Progenitor cell of endocrine pancreas (in vitro differentiated cells): Measurements from ENCODE around the gene PLXDC2. TPM values are rescaled to one million over a fixed set of nuclear protein-coding genes. Genes with fewer than 3 reads are reported as not detected.

Source experiments
- DNase-seq: peaks from one replicate; pipeline ENCODE4 v3.0.0; 2021; ENCODE audit warnings: low spot score; ENCODE audit not compliant: unreplicated experiment
- H3K27ac Mint-ChIP-seq: 2 replicates; pipeline ENCODE4 v1.8.0; 2021; ENCODE audit warnings: mild to moderate bottlenecking, moderate library complexity, mixed read lengths
- H3K27me3 Mint-ChIP-seq: 2 replicates; pipeline ENCODE4 v1.8.0; 2021; ENCODE audit warnings: mixed read lengths
- H3K36me3 Mint-ChIP-seq: 2 replicates; pipeline ENCODE4 v1.8.0; 2022; ENCODE audit warnings: mixed read lengths; ENCODE audit not compliant: insufficient read depth
- H3K4me1 Mint-ChIP-seq: 2 replicates; pipeline ENCODE4 v1.8.0; 2021; ENCODE audit warnings: low read depth, mixed read lengths
- H3K4me3 Mint-ChIP-seq: 2 replicates; pipeline ENCODE4 v1.8.0; 2021; ENCODE audit warnings: low read depth, mild to moderate bottlenecking, moderate library complexity, mixed read lengths
- H3K9me3 Mint-ChIP-seq: 2 replicates; pipeline ENCODE4 v1.8.0; 2021; ENCODE audit warnings: low read depth, mixed read lengths
- CTCF ChIP-seq: fragments of 200-600 bp; sonication (generic); IDR thresholded peaks from one replicate; pipeline ENCODE4 v1.5.0; 2021; ENCODE audit warnings: antibody characterized with exemption, mild to moderate bottlenecking; ENCODE audit not compliant: unreplicated experiment
- total RNA-seq: library from RNA; stranded (reverse); gene quantifications from 2 replicates; pipeline ENCODE4 v1.2.1, GENCODE V29; 2021

PLXDC2 gene
- total RNA-seq, 1 donor from 2014 or later: 44.3 TPM

GRCh38 chr10:19892270-19892669 lies 76.0 kb downstream of the PLXDC2 start:
- H3K27me3 Mint-ChIP-seq: no peaks in the 10 kb centered on the region
- H3K9me3 Mint-ChIP-seq: peaks cover 6% of the 10 kb centered on the region
- no peaks in the 10 kb centered on the region for H3K36me3 Mint-ChIP-seq
- H3K27ac Mint-ChIP-seq: no peak overlapping the region
- TF ChIP-seq CTCF: no peak
- peaks cover 5% of the 10 kb centered on the region for H3K4me1 Mint-ChIP-seq
- H3K4me3 Mint-ChIP-seq: no peak overlapping the region
- DNase-seq: no peak

DNA sequence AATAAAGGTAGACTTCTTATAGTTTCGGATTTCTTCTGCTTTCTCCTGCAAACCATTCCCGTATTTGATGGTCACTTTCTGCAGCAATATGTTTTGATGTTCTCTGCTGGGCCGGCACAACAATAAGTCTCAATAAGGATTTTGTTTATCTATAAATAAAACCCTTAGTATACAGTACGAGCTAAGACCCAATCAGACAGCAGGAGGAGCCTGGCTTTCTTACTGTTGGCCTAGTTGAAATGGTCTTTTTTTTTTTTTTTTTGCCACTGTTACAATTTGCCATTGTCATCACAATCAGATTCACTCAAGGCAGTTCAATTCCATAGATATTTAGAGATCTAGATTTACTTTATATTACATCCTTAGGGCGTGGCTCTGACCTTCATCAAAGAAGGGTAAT lies 76.4 kb downstream of the PLXDC2 start:
- H3K27ac Mint-ChIP-seq: no peak overlapping the region

DNA sequence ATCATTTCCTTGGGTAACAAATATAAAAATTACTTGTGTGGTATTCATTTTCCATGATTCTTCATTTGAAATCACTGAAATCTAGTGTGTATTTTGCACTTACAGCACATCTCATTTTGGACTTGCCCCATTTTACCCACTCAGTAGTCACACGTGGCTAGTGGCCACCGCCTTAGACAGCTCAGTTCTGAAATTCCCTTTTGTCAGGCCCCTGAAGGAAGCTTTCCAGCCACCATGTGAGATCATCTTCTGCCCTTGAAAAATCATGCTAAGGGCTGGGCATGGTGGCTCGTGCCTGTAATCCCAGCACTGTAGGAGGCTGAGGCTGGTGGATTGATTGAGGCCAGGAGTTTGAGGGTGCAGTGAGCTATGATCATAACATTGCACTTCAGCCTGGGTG lies 79.3 kb downstream of the PLXDC2 start:
- Mint-ChIP-seq H3K9me3 (peaks cover 9% of the 10 kb centered on the region), H3K27ac (no peak overlapping the region), H3K4me1 (peaks cover 3% of the 10 kb centered on the region), H3K36me3 (no peaks in the 10 kb centered on the region), H3K4me3 (no peak overlapping the region), H3K27me3 (no peaks in the 10 kb centered on the region)
- TF ChIP-seq CTCF: no peak
- DNase-seq: no peak

More for the DNA sequence above, 76.4 kb downstream of the PLXDC2 start:
- H3K4me3 Mint-ChIP-seq: no peak overlapping the region
- H3K9me3 Mint-ChIP-seq: peaks cover 6% of the 10 kb centered on the region
- no peak for DNase-seq
- H3K4me1 Mint-ChIP-seq: peaks cover 5% of the 10 kb centered on the region
- TF ChIP-seq CTCF: no peak
- H3K36me3 Mint-ChIP-seq: no peaks in the 10 kb centered on the region
- no peaks in the 10 kb centered on the region for H3K27me3 Mint-ChIP-seq

DNA sequence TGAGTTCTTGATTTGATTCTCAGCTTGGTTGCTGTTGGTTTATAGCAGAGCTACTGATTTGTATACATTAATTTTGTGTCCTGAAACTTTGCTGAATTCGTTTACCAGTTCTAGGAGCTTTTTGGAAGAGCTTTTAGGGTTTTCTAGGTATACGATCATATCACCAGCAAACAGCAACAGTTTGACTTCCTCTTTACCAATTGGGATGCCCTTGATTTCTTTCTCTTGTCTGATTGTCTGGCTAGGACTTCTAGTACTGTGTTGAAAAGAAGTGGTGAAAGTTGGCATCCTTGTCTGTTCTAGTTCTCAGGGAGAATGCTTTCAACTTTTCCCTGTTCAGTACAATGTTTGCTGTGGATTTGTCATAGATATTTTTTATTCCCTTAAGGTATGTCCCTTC lies 86.2 kb downstream of the PLXDC2 start:
- TF ChIP-seq CTCF: no peak
- Mint-ChIP-seq H3K4me3 (no peak overlapping the region), H3K4me1 (peaks cover 18% of the 10 kb centered on the region), H3K36me3 (peaks cover 6% of the 10 kb centered on the region), H3K27me3 (no peaks in the 10 kb centered on the region), H3K27ac (no peak overlapping the region), H3K9me3 (peaks cover 12% of the 10 kb centered on the region)
- DNase-seq: no peak

DNA sequence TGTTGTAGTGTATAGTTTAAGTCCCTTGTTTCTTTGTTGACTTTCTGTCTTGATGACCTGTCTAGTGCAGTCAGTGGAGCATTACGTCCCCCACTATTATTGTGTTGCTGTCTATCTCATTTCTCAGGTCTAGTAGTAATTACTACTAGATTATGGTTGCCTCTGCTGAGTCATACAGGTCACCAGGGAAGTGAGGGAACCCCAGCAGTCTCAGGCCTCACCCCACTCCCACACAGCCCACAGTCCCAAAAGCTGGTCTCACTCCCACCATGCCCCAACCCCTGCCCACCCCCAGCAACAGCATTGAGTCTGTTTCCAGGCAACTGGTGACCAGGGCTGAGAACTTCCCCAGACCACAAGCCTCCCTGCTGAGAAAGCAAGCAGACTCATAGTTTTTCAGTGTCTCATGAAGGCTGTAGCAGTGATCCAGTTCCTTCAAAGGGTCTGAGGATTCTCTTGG lies 88.0 kb downstream of the PLXDC2 start:
- peaks cover 18% of the 10 kb centered on the region for H3K4me1 Mint-ChIP-seq
- H3K9me3 Mint-ChIP-seq: peaks cover 12% of the 10 kb centered on the region
- DNase-seq: no peak
- H3K27ac Mint-ChIP-seq: peak overlapping the region; percentile 46
- no peak for TF ChIP-seq CTCF
- H3K4me3 Mint-ChIP-seq: no peak overlapping the region
- H3K27me3 Mint-ChIP-seq: no peaks in the 10 kb centered on the region
- peaks cover 6% of the 10 kb centered on the region for H3K36me3 Mint-ChIP-seq
